T-helper 17 cell (primary cell): ENCODE results near the gene RYR1. TPM values are rescaled to one million over a fixed set of nuclear protein-coding genes. Genes with fewer than 3 reads are reported as not detected.
A peak's percentile ranks its signal among the peaks of the same experiment; 100 is the strongest.

ENCODE experiments used
- ATAC-seq: fragments of 150-1000 bp; cut with Tn5 transposase; 2 replicates; pipeline ENCODE4 v1.10.0; 2021; ENCODE audit warnings: mild to moderate bottlenecking, moderate library complexity
- DNase-seq, 3 donors: peaks; one replicate each; pipeline versions ENCODE4 v3.0.0 to v3.0.0-alpha.2; 2020 to 2021
- H3K9me3 ChIP-seq: one replicate; pipeline ENCODE4 v1.7.0; 2013; ENCODE audit warnings: low read length, mild to moderate bottlenecking; ENCODE audit not compliant: control insufficient read depth, poor library complexity, severe bottlenecking
- H3K27ac Mint-ChIP-seq: one replicate; pipeline ENCODE4 v1.8.0; 2022; ENCODE audit warnings: mild to moderate bottlenecking, moderate library complexity, mixed read lengths
- H3K27me3 Mint-ChIP-seq: one replicate; pipeline ENCODE4 v1.8.0; 2022; ENCODE audit warnings: mixed read lengths
- H3K36me3 Mint-ChIP-seq: one replicate; pipeline ENCODE4 v1.8.0; 2022; ENCODE audit warnings: low read depth, mixed read lengths
- H3K4me1 Mint-ChIP-seq: one replicate; pipeline ENCODE4 v1.8.0; 2022; ENCODE audit warnings: mild to moderate bottlenecking, mixed read lengths
- H3K4me3 Mint-ChIP-seq: one replicate; pipeline ENCODE4 v1.8.0; 2022; ENCODE audit warnings: mild to moderate bottlenecking, moderate library complexity, mixed read lengths
- total RNA-seq, 4 donors: library from RNA in 2 of 4; stranded (reverse) in 2 of 4; gene quantifications; one replicate each; pipeline ENCODE4 v1.2.3 and lab custom pipeline; 2022 to 2026

Gene RYR1
- total RNA-seq, 2 donors from 2014 or later, result 1.3 to 3.1 TPM

- H3K4me3 Mint-ChIP-seq, result peak overlapping the region; percentile 28
- ATAC-seq (no peak), DNase-seq (no peak)
- H3K36me3 Mint-ChIP-seq, result peaks cover 7% of the 10 kb centered on the region
- H3K27ac Mint-ChIP-seq, result peak overlapping the region; percentile 86
- peaks cover 19% of the 10 kb centered on the region for H3K4me1 Mint-ChIP-seq
- no peaks in the 10 kb centered on the region for H3K27me3 Mint-ChIP-seq
- no peaks in the 10 kb centered on the region for H3K9me3 ChIP-seq
Measured at GRCh38 chr19:38635483-38636399, 202.2 kb downstream of the RYR1 start.

Other genes with a start within 250 kb of the RYR1 start
- not detected for gene DPF1, start 209.5 kb upstream of the RYR1 start, total RNA-seq
- 1 to 10 TPM in 1 of 2 donors, under 1 TPM in 1; 0.90 to 6.7 TPM for gene PPP1R14A, start 177.3 kb upstream of the RYR1 start, total RNA-seq
- 10 to 100 TPM; 32.2 to 49.1 TPM for gene SPINT2, start 169.1 kb upstream of the RYR1 start, total RNA-seq
- 10 to 100 TPM in 1 of 2 donors, under 1 TPM in 1; 0.94 to 11.8 TPM for gene C19orf33, start 129.4 kb upstream of the RYR1 start, total RNA-seq
- gene YIF1B, start 117.7 kb upstream of the RYR1 start, total RNA-seq, result 10 to 100 TPM; 31.1 to 39.4 TPM
- 10 to 100 TPM in 1 of 2 donors, 1 to 10 TPM in 1; 6.5 to 10.8 TPM for gene KCNK6, start 113.8 kb upstream of the RYR1 start, total RNA-seq
- gene CATSPERG, start 97.9 kb upstream of the RYR1 start, total RNA-seq, result 10 to 100 TPM in 1 of 2 donors, 1 to 10 TPM in 1; 9.1 to 13.3 TPM
- gene PSMD8, start 59.1 kb upstream of the RYR1 start, total RNA-seq, result 10 to 100 TPM; 75.9 to 84.7 TPM
- not detected for gene GGN, start 45.7 kb upstream of the RYR1 start, total RNA-seq
- gene SPRED3, start 45.0 kb upstream of the RYR1 start, total RNA-seq, result 1 to 10 TPM; 1.6 to 2.2 TPM
- gene FAM98C, start 30.6 kb upstream of the RYR1 start, total RNA-seq, result 10 to 100 TPM; 29.2 to 31.9 TPM
- 1 to 10 TPM; 1.6 to 2.8 TPM for gene RASGRP4, start 7.5 kb upstream of the RYR1 start, total RNA-seq
- gene MAP4K1, start 184.3 kb downstream of the RYR1 start, total RNA-seq, result 100 to 1,000 TPM; 298 to 351 TPM
- gene EIF3K, start 185.5 kb downstream of the RYR1 start, total RNA-seq, result 100 to 1,000 TPM; 282 to 320 TPM
- 100 to 1,000 TPM; 201 to 205 TPM for gene ACTN4, start 214.0 kb downstream of the RYR1 start, total RNA-seq